Measurements from ENCODE around the gene CASK.

DNA sequence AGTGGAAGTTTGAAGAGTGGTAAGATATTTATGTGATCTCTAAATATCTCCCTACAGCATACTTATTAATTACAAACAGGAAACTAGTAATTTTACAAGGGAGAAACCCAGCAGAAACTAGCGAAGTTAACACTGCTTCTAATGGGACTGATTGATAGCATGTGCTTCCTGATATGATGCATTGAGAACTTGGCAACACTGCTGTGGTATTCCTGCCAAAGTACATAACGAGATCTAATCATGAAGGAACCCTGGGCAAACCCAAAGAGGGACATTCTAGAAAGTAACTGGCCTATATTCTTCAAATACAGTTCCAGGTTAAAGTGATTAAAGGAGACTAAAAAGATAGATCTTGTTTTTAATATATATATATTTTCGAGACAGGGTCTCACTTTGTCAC lies 239.2 kb downstream of the CASK start:
- TF ChIP-seq, protein P1, sequence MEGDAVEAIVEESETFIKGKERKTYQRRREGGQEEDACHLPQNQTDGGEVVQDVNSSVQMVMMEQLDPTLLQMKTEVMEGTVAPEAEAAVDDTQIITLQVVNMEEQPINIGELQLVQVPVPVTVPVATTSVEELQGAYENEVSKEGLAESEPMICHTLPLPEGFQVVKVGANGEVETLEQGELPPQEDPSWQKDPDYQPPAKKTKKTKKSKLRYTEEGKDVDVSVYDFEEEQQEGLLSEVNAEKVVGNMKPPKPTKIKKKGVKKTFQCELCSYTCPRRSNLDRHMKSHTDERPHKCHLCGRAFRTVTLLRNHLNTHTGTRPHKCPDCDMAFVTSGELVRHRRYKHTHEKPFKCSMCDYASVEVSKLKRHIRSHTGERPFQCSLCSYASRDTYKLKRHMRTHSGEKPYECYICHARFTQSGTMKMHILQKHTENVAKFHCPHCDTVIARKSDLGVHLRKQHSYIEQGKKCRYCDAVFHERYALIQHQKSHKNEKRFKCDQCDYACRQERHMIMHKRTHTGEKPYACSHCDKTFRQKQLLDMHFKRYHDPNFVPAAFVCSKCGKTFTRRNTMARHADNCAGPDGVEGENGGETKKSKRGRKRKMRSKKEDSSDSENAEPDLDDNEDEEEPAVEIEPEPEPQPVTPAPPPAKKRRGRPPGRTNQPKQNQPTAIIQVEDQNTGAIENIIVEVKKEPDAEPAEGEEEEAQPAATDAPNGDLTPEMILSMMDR (conservative IDR thresholded peaks at IDR 0.05; ENCODE audit: low read depth, low read length) = no peak
- TF ChIP-seq EZH2 (IDR thresholded peaks at IDR 0.05; ENCODE audit: borderline replicate concordance, low read depth, low read length, poor library complexity, severe bottlenecking) = no peak

Data from A673 (cell line).